Activated T-helper 1 cell treated with Interleukin-2 at 50 U/mL for 16 hours (primary cell): ENCODE data around the gene LRRC17.

Source experiments
- DNase-seq: peaks from one replicate; pipeline ENCODE4 v3.0.0-alpha.2; 2020; ENCODE audit warnings: low read depth

The LRRC17 gene

DNA sequence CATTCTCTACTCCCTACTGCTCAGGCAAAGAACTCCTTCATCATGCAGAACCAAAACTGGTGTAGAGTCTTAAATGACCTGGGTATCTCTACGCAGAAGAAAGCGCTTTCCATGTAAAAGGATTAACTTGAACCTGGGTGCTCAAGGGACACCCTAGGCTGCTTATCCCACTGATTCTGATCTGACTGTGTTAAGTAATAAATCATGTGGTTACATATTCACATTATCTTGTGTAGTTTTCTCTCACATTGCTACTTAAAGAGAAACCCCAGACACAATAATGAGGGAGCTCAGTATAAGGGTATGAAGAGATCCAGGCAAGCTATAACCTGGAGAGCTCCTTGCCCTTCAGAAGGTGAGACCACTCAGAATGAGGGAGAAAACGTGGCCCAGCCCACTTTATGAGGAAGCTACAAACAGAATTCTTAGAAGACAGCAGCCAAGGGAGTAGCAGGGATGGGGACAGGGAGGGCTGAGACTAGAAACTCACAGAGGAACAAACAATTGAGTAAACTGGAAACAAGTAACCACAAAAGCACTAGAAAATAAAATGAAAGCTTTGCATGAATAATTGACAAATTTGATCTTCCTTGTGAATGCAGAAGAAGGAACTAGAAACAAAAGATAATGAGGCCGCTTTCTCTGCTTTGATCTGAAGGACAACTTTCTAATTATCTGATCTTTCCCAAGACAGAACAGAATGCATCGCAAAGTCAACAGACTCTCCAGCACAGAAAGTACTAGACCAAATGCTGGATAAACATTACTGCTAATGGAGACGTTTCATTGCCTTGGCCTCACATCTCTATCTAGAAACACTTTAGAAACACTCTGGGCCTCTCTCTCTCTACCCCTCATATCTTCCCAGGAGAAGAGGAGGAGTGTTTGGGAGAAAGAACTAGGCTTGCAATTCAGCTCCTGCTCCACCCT is 76.1 kb downstream of the LRRC17 start:
- DNase-seq, result no peak

GRCh38 chr7:102990642-102991041 is 77.8 kb downstream of the LRRC17 start:
- no peak for DNase-seq

- DNase-seq, result no peak
Observed at GRCh38 chr7:102991077-102991539, 78.3 kb downstream of the LRRC17 start.

DNA sequence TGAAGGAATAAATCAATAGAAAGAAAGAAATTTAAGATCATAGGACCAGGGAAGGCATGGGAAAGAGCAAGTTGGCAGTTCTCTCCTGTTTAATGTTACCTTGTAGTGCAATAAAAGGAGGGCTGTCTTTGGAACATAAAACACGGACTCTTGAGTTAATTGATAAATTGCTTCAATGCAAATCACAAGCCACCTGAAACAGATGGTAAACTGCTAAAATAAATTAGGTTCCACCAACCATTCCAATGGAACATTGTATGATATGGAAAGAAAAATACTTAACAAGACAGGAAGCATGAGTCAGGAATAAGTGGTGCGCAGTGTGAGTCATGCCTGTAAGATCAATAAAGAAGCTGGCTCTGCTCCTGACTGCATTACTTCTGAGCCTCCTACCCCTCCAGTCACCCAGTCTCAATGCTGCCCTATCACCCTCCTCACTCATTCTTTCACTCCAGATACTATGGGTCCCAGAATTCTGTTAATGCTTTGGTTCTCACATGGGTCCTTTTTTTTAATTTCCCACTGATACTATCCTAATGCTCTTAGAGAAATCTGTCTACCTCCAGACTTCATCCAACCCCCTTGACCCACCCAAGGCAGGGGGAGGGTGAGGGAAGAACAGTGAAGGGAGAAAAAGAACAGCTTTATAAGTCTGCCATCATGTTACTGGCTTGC is 78.9 kb downstream of the LRRC17 start:
- DNase-seq, result no peak

GRCh38 chr7:102992509-102992937 is 79.7 kb downstream of the LRRC17 start:
- no peak for DNase-seq

- DNase-seq, result no peak
Observed at GRCh38 chr7:102992938-102993717, 80.3 kb downstream of the LRRC17 start.

GRCh38 chr7:102993718-102994029 is 80.9 kb downstream of the LRRC17 start:
- DNase-seq, result no peak

GRCh38 chr7:102994567-102994966 is 81.8 kb downstream of the LRRC17 start:
- no peak for DNase-seq
